ENCODE measurements around the gene TYRP1.

GRCh38 chr9:12684974-12685373 is 8.2 kb upstream of the TYRP1 start:
- no peak for TF ChIP-seq CTCF (IDR thresholded peaks at IDR 0.05; ENCODE audit: low read depth, low read length, poor library complexity, severe bottlenecking)
- no peak for TF ChIP-seq EZH2phosphoT487 (IDR thresholded peaks at IDR 0.05; ENCODE audit: borderline replicate concordance, low read length)
